B cell (primary cell): Measurements from ENCODE around the gene NSFL1C. TPM values are rescaled to one million over a fixed set of nuclear protein-coding genes. Genes with fewer than 3 reads are reported as not detected.

Experiments used
- ATAC-seq: fragments of 200-7000 bp; cut with Tn5 transposase; one replicate; pipeline ENCODE4 v1.10.0; 2021; ENCODE audit warnings: low read depth, mild to moderate bottlenecking, moderate number of reproducible peaks, moderate library complexity
- CTCF ChIA-PET: fragments of 350-600 bp; sonication (Branson Sonifier 250); formaldehyde crosslinking; loops from one replicate; lab custom pipeline; 2021; ENCODE audit warnings: antibody characterized with exemption, inconsistent platforms; lab: Charles Lee
- POLR2A ChIA-PET: fragments of 350-600 bp; sonication (Branson Sonifier 250); formaldehyde crosslinking; loops from one replicate; lab custom pipeline; 2021; ENCODE audit warnings: antibody characterized with exemption; lab: Charles Lee
- DNase-seq: peaks from one replicate; pipeline ENCODE4 v3.0.0; 2013
- H2AFZ ChIP-seq: 2 replicates; pipeline ENCODE4 v1.6.1; 2012; ENCODE audit warnings: mild to moderate bottlenecking, low read depth, low read length; ENCODE audit not compliant: insufficient read depth, poor library complexity, severe bottlenecking
- H3K27ac ChIP-seq, 2 donors: 1 replicate in 1 of 2; 2 replicates in 1 of 2; pipeline ENCODE4 v1.5.1; 2012 to 2013; ENCODE audit warnings: low read length in 2 of 2, mild to moderate bottlenecking in 2 of 2, moderate library complexity in 1 of 2
- H3K27me3 ChIP-seq, 4 experiments: fragments of 200-600 bp in 1 of 4; sonication (generic) in 1 of 4; replicated peaks in 1 of 4; 1 replicate in 2 of 4; 2 replicates in 2 of 4; pipeline versions ENCODE4 v1.6.1 to v1.7.0; 2013 to 2016; ENCODE audit warnings: low read length in 3 of 4, mild to moderate bottlenecking in 2 of 4, mixed read lengths in 1 of 4, moderate library complexity in 1 of 4; ENCODE audit not compliant: insufficient read depth in 4 of 4, control insufficient read depth in 3 of 4; ENCODE audit errors: control extremely low read depth in 1 of 4
- H3K36me3 ChIP-seq, 2 experiments: replicated peaks in 1 of 2; 1 replicate in 1 of 2; 2 replicates in 1 of 2; pipeline versions ENCODE4 v1.6.1 to v1.7.1; 2013; ENCODE audit warnings: low read length in 1 of 2; ENCODE audit not compliant: insufficient read depth in 2 of 2, control insufficient read depth in 1 of 2; ENCODE audit errors: control extremely low read depth in 1 of 2, extremely low read depth in 1 of 2
- H3K4me1 ChIP-seq, 2 donors: fragments of 200-600 bp in 1 of 2; sonication (generic) in 1 of 2; 1 replicate in 1 of 2; 2 replicates in 1 of 2; pipeline versions ENCODE4 v1.5.1 to v1.6.1; 2013 to 2017; ENCODE audit warnings: low read length in 2 of 2; ENCODE audit not compliant: control insufficient read depth in 2 of 2, insufficient read depth in 2 of 2
- H3K4me2 ChIP-seq: replicated peaks from 2 replicates; pipeline ENCODE3; 2012; ENCODE audit warnings: mild to moderate bottlenecking, low read depth, low read length; ENCODE audit not compliant: poor library complexity, severe bottlenecking
- H3K4me3 ChIP-seq, 5 experiments: fragments of 200-600 bp in 1 of 5; sonication (generic) in 1 of 5; 1 replicate in 3 of 5; 2 replicates in 2 of 5; pipeline versions ENCODE4 v1.5.1 to v1.7.0; 2011 to 2016; ENCODE audit warnings: low read length in 4 of 5, mild to moderate bottlenecking in 4 of 5, low read depth in 2 of 5, control low read depth in 1 of 5, moderate library complexity in 1 of 5; ENCODE audit not compliant: insufficient read depth in 1 of 5; ENCODE audit errors: control extremely low read depth in 1 of 5, extremely low read depth in 1 of 5
- H3K79me2 ChIP-seq: fragments of 200-600 bp; sonication (generic); one replicate; pipeline ENCODE4 v1.6.0; 2016; ENCODE audit warnings: low read length; ENCODE audit not compliant: control insufficient read depth, insufficient read depth
- H3K9ac ChIP-seq: fragments of 200-600 bp; sonication (generic); 2 replicates; pipeline ENCODE4 v1.6.1; 2017; ENCODE audit warnings: mild to moderate bottlenecking, low read length, moderate library complexity
- H3K9me3 ChIP-seq, 3 donors: one replicate each; pipeline versions ENCODE4 v1.6.1 to v1.7.1; 2013; ENCODE audit warnings: low read length in 2 of 3; ENCODE audit not compliant: control insufficient read depth in 2 of 3, insufficient read depth in 1 of 3; ENCODE audit errors: control extremely low read depth in 1 of 3
- H4K20me1 ChIP-seq: 2 replicates; pipeline ENCODE4 v1.6.0; 2012; ENCODE audit warnings: mild to moderate bottlenecking, low read length; ENCODE audit not compliant: insufficient read depth, control insufficient read depth, poor library complexity, severe bottlenecking
- H3K27ac Mint-ChIP-seq: one replicate; pipeline ENCODE4 v1.8.0; 2021; ENCODE audit warnings: mixed read lengths
- H3K27me3 Mint-ChIP-seq: one replicate; pipeline ENCODE4 v1.8.0; 2021; ENCODE audit warnings: mixed read lengths
- H3K4me1 Mint-ChIP-seq: one replicate; pipeline ENCODE4 v1.8.0; 2021; ENCODE audit warnings: mixed read lengths
- H3K4me3 Mint-ChIP-seq: one replicate; pipeline ENCODE4 v1.8.0; 2021; ENCODE audit warnings: mixed read lengths
- H3K9me3 Mint-ChIP-seq: one replicate; pipeline ENCODE4 v1.8.0; 2022; ENCODE audit warnings: mixed read lengths; ENCODE audit not compliant: insufficient read depth
- CTCF ChIP-seq: fragments of 200-600 bp; IDR thresholded peaks from one replicate; pipeline ENCODE4 v1.8.0; 2022; ENCODE audit warnings: antibody characterized with exemption, mild to moderate bottlenecking
- EZH2 ChIP-seq: IDR thresholded peaks from 2 replicates; pipeline ENCODE4 v1.6.1; 2012; ENCODE audit warnings: borderline replicate concordance, low read depth, mild to moderate bottlenecking, moderate library complexity, low read length; ENCODE audit not compliant: insufficient read depth, poor library complexity, severe bottlenecking
- WGBS: methylation state at CpG from one replicate; pipeline ENCODE4 v1.1.5; 2013; ENCODE audit warnings: missing lambda C conversion rate; ENCODE audit not compliant: insufficient coverage; 5-methylcytosine and 5-hydroxymethylcytosine counted together
- intact Hi-C: fragments of 100-400 bp; cut with micrococcal nuclease; formaldehyde crosslinking; loops from one replicate; pipeline ENCODE4 v1.10.0; 2022
- polyA plus RNA-seq: library from polyadenylated mRNA; depleted of rRNA; stranded (reverse); fragments of >200 nt; gene quantifications from 2 replicates; pipeline ENCODE4 v1.2.3, GENCODE V29; 2012
- total RNA-seq, 2 donors: library from RNA; stranded (reverse); fragments of 120-200 nt in 1 of 2; gene quantifications; 1 replicate in 1 of 2; 2 replicates in 1 of 2; pipeline versions ENCODE4 v1.2.3 to v1.2.4, GENCODE V29; 2013 to 2022

NSFL1C gene
- total and polyA plus RNA-seq, 2 donors (not counting 1 experiment from before 2014, with no cell fraction given) = 24.1 to 80.3 TPM

DNA sequence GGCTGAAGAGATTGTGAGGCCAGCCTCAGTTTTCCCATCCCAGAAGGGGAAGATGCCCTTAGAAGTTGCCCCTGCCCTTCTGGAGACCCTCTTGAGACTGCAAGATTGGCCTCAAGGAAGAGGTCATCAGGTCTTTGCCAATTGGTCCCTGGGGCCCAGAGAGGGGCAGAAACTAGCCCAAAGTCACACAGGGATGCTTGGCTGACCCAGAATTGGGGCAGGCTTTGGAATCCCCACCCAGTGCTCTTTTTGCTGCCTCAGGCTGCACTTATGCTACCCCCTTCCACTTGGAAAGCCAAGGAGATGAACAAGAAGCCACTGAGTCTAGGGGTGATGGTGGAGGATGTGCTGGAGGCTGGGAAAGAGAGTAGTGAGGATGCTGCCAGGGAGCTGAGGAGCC, 48.9 kb downstream of the NSFL1C start:
- Histone ChIP-seq H3K27me3 (peaks cover 0 to 8% (median 1%) of the 10 kb centered on the region in 4 experiments), H2AFZ (no peak overlapping the region), H3K4me1 (no peaks in the 10 kb centered on the region), H3K36me3 (no peaks in the 10 kb centered on the region), H3K79me2 (no peaks in the 10 kb centered on the region), H3K27ac (no peak overlapping the region), H4K20me1 (no peaks in the 10 kb centered on the region), H3K4me2 (no peak overlapping the region), H3K9ac (no peak overlapping the region), H3K9me3 (peaks cover 2 to 28% (median 12%) of the 10 kb centered on the region in 3 donors), H3K4me3 (no peak overlapping the region)
- no peak overlapping the region for H3K27ac Mint-ChIP-seq
- TF ChIP-seq EZH2 (no peak), CTCF (no peak)
- no peaks in the 10 kb centered on the region for H3K27me3 Mint-ChIP-seq
- ChIA-PET CTCF (interaction anchor here (1.8 kb wide), 1 partner anchor 11 kb away, joined by 4 read pairs; no protein-coding TSS in a partner anchor), POLR2A (no interaction called here)
- no peak for DNase-seq
- intact Hi-C loops = no loop called here
- no peak overlapping the region for H3K4me3 Mint-ChIP-seq
- no peaks in the 10 kb centered on the region for H3K4me1 Mint-ChIP-seq
- no peak for ATAC-seq
- peaks cover 9% of the 10 kb centered on the region for H3K9me3 Mint-ChIP-seq

- no peaks in the 10 kb centered on the region for H3K4me1 ChIP-seq
- H3K9me3 ChIP-seq = peaks cover 2 to 28% (median 12%) of the 10 kb centered on the region in 3 donors
- no peak overlapping the region for H3K4me2 ChIP-seq
- no peak overlapping the region for H3K9ac ChIP-seq
- H3K27me3 Mint-ChIP-seq = no peaks in the 10 kb centered on the region
- H3K4me1 Mint-ChIP-seq = no peaks in the 10 kb centered on the region
- H2AFZ ChIP-seq = no peak overlapping the region
- H3K27ac Mint-ChIP-seq = no peak overlapping the region
- peaks cover 9% of the 10 kb centered on the region for H3K9me3 Mint-ChIP-seq
- ChIA-PET CTCF (interaction anchor here (0.7 kb wide), 1 partner anchor 19 kb away, joined by 3 read pairs; no protein-coding TSS in a partner anchor), POLR2A (no interaction called here)
- TF ChIP-seq EZH2 (no peak), CTCF (no peak)
- 89% methylated on average over 5 of the region's 5 CpGs for WGBS
- peaks cover 0 to 8% (median 1%) of the 10 kb centered on the region in 4 experiments for H3K27me3 ChIP-seq
- no peaks in the 10 kb centered on the region for H3K36me3 ChIP-seq
- H3K79me2 ChIP-seq = no peaks in the 10 kb centered on the region
- no peak overlapping the region for H3K4me3 ChIP-seq
- H3K4me3 Mint-ChIP-seq = no peak overlapping the region
- H4K20me1 ChIP-seq = no peaks in the 10 kb centered on the region
- DNase-seq (no peak), ATAC-seq (no peak)
- H3K27ac ChIP-seq = no peak overlapping the region
- intact Hi-C loops = no loop called here
Observed at GRCh38 chr20:1417273-1417672, 49.4 kb downstream of the NSFL1C start.
